ENCODE data around the gene EBF3. TPM values are rescaled to one million over a fixed set of nuclear protein-coding genes. Genes with fewer than 3 reads are reported as not detected.

EBF3 gene
- total RNA-seq, 4 donors from 2014 or later: 29.1 to 50.9 (median 43.9) TPM

DNA sequence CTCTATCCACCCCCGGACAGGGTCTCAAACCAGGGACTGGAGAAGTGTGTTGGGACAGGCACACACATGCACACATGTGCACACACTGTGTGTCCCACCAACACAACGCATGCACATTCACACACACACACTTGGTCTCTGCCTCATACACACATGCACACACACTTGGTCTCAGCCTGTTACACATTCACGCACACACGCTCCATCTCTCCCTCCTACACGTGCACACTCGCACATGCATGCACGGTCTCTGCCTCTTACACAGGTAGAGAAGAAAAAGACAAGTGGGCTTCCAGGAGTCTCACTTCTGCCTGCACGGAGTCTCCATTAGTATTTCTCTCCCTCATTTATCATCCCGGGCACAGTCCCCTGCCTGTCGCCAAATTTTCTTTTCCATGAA lies 171.2 kb downstream of the EBF3 start:
- TF ChIP-seq, protein P1, sequence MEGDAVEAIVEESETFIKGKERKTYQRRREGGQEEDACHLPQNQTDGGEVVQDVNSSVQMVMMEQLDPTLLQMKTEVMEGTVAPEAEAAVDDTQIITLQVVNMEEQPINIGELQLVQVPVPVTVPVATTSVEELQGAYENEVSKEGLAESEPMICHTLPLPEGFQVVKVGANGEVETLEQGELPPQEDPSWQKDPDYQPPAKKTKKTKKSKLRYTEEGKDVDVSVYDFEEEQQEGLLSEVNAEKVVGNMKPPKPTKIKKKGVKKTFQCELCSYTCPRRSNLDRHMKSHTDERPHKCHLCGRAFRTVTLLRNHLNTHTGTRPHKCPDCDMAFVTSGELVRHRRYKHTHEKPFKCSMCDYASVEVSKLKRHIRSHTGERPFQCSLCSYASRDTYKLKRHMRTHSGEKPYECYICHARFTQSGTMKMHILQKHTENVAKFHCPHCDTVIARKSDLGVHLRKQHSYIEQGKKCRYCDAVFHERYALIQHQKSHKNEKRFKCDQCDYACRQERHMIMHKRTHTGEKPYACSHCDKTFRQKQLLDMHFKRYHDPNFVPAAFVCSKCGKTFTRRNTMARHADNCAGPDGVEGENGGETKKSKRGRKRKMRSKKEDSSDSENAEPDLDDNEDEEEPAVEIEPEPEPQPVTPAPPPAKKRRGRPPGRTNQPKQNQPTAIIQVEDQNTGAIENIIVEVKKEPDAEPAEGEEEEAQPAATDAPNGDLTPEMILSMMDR (IDR thresholded peaks at IDR 0.05; ENCODE audit: low read depth): no peak

DNA sequence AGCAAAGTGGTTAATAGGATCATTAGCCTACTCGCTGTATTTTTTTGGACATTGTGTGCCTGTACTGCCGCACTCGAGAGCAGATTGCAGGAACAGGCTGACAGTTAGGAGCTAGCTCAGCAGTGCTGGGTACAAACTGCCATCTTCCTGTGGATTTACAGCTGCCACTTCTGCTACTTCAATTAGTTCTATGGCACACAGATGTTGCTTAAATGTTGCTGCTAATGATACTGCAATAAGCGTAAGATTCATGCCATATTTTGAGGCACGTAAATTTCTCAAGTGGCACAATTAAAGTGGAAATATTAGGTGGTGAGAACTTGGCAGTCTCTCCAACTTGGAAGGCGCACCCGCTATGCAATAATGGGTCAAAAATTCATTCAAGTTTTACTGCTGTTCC lies 171.9 kb downstream of the EBF3 start:
- TF ChIP-seq, protein P1 (IDR thresholded peaks at IDR 0.05; ENCODE audit: low read depth): no peak

DNA sequence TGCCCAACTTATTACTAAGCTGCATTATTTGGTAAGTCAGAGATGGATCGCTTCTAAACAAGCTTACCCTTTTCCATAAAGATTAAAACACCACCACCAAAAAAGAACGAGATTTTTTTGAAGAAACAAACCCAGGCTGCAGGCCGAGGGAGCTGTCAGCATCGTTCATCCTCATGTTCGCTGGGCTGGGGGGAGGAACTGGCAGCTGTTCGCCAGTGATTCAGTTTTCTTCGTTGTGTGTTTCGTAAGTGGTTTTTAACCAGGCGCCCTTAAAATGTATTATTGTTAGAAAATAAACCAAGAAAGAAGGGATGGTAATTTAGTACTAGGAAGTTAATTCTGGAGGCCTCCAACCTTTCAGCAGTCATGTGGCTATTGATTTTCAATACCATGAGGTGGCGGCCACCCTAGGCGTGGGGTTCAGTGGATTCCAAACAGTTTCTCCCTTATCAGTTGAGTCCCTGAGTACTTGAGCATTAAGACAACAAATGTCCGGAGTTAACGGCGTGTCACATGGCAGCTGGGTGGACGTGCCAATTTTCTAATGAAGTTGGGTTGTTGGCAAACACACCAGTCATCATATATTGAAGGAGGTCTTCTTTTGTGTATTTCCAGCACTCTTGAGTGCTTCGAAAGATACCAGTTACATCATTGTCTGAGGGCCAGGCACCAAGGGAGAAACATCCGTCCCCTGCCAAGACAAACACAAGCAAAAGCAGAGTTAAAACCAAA lies 173.2 kb downstream of the EBF3 start:
- TF ChIP-seq, protein P1 (IDR thresholded peaks at IDR 0.05; ENCODE audit: low read depth): no peak

DNA sequence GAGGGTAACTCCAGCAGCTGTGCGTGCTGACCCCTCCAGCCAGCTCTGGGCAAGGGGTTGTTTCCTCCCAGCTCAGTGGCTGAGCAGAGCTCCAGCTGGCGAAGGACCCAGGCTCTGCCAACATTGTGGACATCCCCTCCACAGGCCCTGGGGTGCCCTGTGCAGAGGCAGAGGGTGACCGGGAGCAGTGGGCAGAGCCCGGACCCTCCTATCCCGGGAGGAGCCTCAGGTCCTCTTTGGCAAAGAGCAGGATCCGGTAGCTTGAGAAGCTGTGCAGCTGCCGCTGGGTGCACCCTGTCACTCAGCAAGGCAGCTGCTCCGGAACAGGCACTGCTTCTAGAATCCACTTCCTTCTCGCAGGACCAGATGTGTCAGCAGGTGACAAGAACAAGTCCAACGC lies 175.9 kb downstream of the EBF3 start:
- TF ChIP-seq, protein P1 (IDR thresholded peaks at IDR 0.05; ENCODE audit: low read depth): no peak

DNA sequence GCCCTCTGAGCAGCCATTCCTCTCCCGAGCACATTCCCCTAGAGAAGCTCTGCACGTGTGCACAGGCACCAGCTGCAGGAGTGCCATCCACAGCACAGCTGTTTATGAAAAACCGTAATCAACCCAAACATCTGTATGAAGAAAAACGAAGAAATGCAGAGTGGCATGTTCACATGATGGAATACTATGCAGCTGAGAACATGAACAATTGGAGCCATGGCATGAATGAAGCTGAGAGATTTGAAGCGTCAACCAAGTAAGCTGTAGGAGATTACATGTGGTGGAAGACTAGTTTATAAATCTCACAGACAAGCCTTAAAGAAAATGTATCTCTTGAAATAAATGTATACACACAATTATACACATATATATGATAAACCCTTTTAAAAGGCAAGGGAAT lies 176.5 kb downstream of the EBF3 start:
- TF ChIP-seq, protein P1 (IDR thresholded peaks at IDR 0.05; ENCODE audit: low read depth): no peak

DNA sequence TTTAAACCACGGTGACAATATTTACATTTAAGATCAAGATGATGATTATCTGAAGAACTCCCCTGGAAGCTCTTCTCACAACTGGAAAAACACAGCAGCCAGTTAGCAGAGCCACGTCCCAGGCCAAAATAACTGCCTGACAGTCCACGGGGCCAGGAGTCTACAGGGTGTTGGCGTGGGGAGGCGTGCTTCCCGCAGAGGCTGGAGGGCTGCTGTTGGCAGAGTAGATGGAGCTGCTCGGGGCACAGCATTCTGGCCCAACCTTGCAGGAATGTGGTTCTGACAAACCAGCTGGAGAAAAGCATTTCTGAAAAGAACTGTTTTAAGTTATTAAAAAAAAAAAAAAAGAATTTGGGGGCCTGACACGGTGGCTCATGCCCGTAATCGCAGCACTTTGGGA lies 177.9 kb downstream of the EBF3 start:
- TF ChIP-seq, protein P1 (IDR thresholded peaks at IDR 0.05; ENCODE audit: low read depth): no peak

DNA sequence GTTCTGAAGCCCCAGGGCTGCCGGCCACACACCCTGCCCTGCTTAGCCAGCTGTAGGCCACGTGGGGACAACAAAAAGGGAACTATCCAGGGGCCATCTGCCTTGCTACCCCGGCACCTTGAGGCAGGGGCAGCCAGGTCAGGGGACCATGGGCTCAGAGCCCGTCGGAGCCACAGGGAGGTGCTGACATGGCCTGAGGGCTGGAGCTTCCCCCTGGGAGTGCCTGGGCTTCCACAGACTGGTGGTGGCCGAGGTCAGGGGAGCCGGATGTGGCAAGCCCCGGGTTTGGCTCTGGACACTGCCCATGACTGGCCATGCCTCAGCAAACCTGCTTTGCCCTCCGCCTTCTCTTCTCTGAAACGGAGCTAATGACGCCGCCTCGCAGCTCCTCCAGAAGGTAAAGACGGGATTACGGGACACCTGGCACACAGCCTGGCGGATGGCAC lies 178.5 kb downstream of the EBF3 start:
- TF ChIP-seq, protein P1 (IDR thresholded peaks at IDR 0.05; ENCODE audit: low read depth): no peak

Small RNA genes lying within 50 kb of the gene (small RNA-seq; reads per million reads assigned to genes)
- gene AL354950.2: not detected
- gene MIR4297: not detected

Other genes starting within 250 kb of the EBF3 start
- 1 to 10 TPM; 1.1 to 4.9 (median 1.4) TPM for gene C10orf143, start 146.6 kb upstream of the EBF3 start, total RNA-seq
- 10 to 100 TPM; 39.0 to 58.0 (median 45.1) TPM for gene GLRX3, start 172.1 kb upstream of the EBF3 start, total RNA-seq